HG03095 (cell line): Measurements from ENCODE around the gene IGF2BP2.
"Not testable (repeated sequence)": the region's sequence is repeated elsewhere in the genome, so short reads cannot be mapped to it uniquely, and the experiment has no call there.

Experiments used
- ATAC-seq: cut with Tn5 transposase; IDR thresholded peaks from one replicate; pipeline ENCODE4 v1.9.1; 2021; ENCODE audit warnings: moderate library complexity; ENCODE audit not compliant: unreplicated experiment

Gene IGF2BP2

GRCh38 chr3:185678027-185678426 lies 146.8 kb downstream of the IGF2BP2 start:
- ATAC-seq = no peak

GRCh38 chr3:185677146-185677829 lies 147.6 kb downstream of the IGF2BP2 start:
- no peak for ATAC-seq

- ATAC-seq = no peak
These were observed 157.3 kb downstream of the IGF2BP2 start for GRCh38 chr3:185667574-185667973.

- no peak for ATAC-seq
These were observed 160.9 kb downstream of the IGF2BP2 start for GRCh38 chr3:185663929-185664328.

- ATAC-seq = no peak
These were observed 163.1 kb downstream of the IGF2BP2 start for GRCh38 chr3:185661772-185662171.

- not testable (repeated sequence) for ATAC-seq
These were observed 163.5 kb downstream of the IGF2BP2 start for GRCh38 chr3:185661296-185661695.

- peak; percentile 70 for ATAC-seq
These were observed 164.6 kb downstream of the IGF2BP2 start for GRCh38 chr3:185659942-185660921.

- ATAC-seq = no peak
These were observed 165.9 kb downstream of the IGF2BP2 start for GRCh38 chr3:185658943-185659342.

GRCh38 chr3:185658504-185658912 lies 166.3 kb downstream of the IGF2BP2 start:
- ATAC-seq = no peak

GRCh38 chr3:185657691-185658503 lies 166.9 kb downstream of the IGF2BP2 start:
- no peak for ATAC-seq

GRCh38 chr3:185657211-185657610 lies 167.6 kb downstream of the IGF2BP2 start:
- ATAC-seq = no peak

- ATAC-seq = no peak
These were observed 168.5 kb downstream of the IGF2BP2 start for GRCh38 chr3:185656321-185656840.

GRCh38 chr3:185655426-185656320 lies 169.2 kb downstream of the IGF2BP2 start:
- no peak for ATAC-seq

GRCh38 chr3:185654758-185655145 lies 170.1 kb downstream of the IGF2BP2 start:
- no peak for ATAC-seq

- ATAC-seq = no peak
These were observed 170.7 kb downstream of the IGF2BP2 start for GRCh38 chr3:185653949-185654757.

GRCh38 chr3:185651971-185652370 lies 172.9 kb downstream of the IGF2BP2 start:
- ATAC-seq = no peak

GRCh38 chr3:185649414-185649813 lies 175.4 kb downstream of the IGF2BP2 start:
- ATAC-seq = no peak

- ATAC-seq = no peak
These were observed 176.4 kb downstream of the IGF2BP2 start for GRCh38 chr3:185648396-185648795.

GRCh38 chr3:185647880-185648210 lies 177.0 kb downstream of the IGF2BP2 start:
- no peak for ATAC-seq
